Peyer's patch (tissue), 4 donors: ENCODE data around the gene PAX2.

Experiments used
- POLR2A ChIP-seq, 2 donors: fragments of 450-650 bp; IDR thresholded peaks; one replicate each; pipeline ENCODE4 v1.5.1; 2017; ENCODE audit warnings: antibody characterized with exemption in 2 of 2, mild to moderate bottlenecking in 2 of 2, moderate library complexity in 2 of 2
- TF ChIP-seq, protein P1 (sequence below), 6 experiments: fragments of 450-650 bp in 4 of 6; fragments of 200-600 bp in 2 of 6; sonication (generic) in 1 of 6; IDR thresholded peaks; one replicate each; pipeline ENCODE4 v1.5.1; 2017 to 2019; ENCODE audit warnings: antibody characterized with exemption in 6 of 6, mild to moderate bottlenecking in 3 of 6, moderate library complexity in 1 of 6

GRCh38 chr10:100759331-100759730 lies 13.9 kb downstream of the PAX2 start:
- no peak for TF ChIP-seq POLR2A (IDR thresholded peaks at IDR 0.05)
- TF ChIP-seq, protein P1, sequence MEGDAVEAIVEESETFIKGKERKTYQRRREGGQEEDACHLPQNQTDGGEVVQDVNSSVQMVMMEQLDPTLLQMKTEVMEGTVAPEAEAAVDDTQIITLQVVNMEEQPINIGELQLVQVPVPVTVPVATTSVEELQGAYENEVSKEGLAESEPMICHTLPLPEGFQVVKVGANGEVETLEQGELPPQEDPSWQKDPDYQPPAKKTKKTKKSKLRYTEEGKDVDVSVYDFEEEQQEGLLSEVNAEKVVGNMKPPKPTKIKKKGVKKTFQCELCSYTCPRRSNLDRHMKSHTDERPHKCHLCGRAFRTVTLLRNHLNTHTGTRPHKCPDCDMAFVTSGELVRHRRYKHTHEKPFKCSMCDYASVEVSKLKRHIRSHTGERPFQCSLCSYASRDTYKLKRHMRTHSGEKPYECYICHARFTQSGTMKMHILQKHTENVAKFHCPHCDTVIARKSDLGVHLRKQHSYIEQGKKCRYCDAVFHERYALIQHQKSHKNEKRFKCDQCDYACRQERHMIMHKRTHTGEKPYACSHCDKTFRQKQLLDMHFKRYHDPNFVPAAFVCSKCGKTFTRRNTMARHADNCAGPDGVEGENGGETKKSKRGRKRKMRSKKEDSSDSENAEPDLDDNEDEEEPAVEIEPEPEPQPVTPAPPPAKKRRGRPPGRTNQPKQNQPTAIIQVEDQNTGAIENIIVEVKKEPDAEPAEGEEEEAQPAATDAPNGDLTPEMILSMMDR (IDR thresholded peaks at IDR 0.05): no peak
